Breast epithelium (tissue), 3 donors: Measurements from ENCODE around the gene FSTL5.

Experiments
- CTCF ChIP-seq, 3 donors: fragments of 450-650 bp; IDR thresholded peaks; one replicate each; pipeline ENCODE4 v1.5.1; 2016 to 2017; ENCODE audit warnings: antibody characterized with exemption in 3 of 3, mild to moderate bottlenecking in 3 of 3, moderate library complexity in 3 of 3
- POLR2A ChIP-seq: fragments of 450-650 bp; IDR thresholded peaks from one replicate; pipeline ENCODE4 v1.6.1; 2016; ENCODE audit warnings: antibody characterized with exemption, mild to moderate bottlenecking, moderate library complexity

- TF ChIP-seq CTCF (IDR thresholded peaks at IDR 0.05) (no peak), POLR2A (no peak)
These were observed 8.8 kb downstream of the FSTL5 start for GRCh38 chr4:162154862-162155540.
